Loucy (cell line): Measurements from ENCODE around the gene HOGA1.

ENCODE experiments used
- EZH2phosphoT487 ChIP-seq: fragments of 200-600 bp; IDR thresholded peaks from 2 replicates; pipeline ENCODE4 v1.6.1; 2018; ENCODE audit warnings: antibody characterized with exemption, mild to moderate bottlenecking, moderate library complexity, borderline replicate concordance
- TF ChIP-seq, protein P1 (sequence below): fragments of 200-600 bp; sonication (generic); conservative IDR thresholded peaks from 2 replicates; pipeline ENCODE4 v1.5.1; 2014; ENCODE audit warnings: mild to moderate bottlenecking, antibody characterized with exemption, low read length

DNA sequence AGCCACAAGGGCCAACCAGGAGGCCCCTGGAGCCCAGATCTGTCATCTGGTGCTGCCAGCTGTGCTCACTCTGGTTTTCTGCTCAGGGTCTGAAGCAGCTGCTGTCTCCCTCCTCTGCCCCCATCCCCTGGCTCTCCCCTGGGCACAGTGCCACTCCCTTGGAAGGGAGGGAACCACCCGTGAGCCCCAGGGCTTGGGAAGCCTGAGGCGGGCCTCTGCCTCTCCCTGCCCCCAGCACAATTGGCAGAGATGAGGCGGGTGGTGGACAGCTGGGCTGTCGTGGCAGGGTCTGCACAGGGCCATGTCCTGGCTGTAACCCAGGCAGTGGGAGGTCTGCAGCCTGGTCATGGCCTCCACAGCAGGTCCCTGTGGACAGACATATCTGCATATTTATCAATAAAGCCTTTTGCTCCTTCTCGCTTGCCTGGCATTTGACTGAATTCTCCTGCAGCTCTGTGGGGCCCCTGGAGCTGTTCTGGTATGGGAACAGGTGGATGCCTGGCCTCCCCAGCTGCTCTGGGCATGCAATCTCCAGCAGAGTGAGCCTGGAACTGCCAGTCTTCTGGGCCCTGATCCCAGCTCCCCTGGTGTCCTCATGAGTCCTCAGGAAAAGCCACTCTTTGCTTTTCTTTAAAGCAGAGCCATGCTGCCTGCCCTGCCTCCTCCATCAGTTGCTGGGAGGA lies 13.3 kb upstream of the HOGA1 start:
- TF ChIP-seq EZH2phosphoT487, result no peak
- TF ChIP-seq, protein P1, sequence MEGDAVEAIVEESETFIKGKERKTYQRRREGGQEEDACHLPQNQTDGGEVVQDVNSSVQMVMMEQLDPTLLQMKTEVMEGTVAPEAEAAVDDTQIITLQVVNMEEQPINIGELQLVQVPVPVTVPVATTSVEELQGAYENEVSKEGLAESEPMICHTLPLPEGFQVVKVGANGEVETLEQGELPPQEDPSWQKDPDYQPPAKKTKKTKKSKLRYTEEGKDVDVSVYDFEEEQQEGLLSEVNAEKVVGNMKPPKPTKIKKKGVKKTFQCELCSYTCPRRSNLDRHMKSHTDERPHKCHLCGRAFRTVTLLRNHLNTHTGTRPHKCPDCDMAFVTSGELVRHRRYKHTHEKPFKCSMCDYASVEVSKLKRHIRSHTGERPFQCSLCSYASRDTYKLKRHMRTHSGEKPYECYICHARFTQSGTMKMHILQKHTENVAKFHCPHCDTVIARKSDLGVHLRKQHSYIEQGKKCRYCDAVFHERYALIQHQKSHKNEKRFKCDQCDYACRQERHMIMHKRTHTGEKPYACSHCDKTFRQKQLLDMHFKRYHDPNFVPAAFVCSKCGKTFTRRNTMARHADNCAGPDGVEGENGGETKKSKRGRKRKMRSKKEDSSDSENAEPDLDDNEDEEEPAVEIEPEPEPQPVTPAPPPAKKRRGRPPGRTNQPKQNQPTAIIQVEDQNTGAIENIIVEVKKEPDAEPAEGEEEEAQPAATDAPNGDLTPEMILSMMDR, result no peak
